HG03457 (cell line): ENCODE measurements around the gene CDK11A.
A peak's percentile ranks its signal among the peaks of the same experiment; 100 is the strongest.
"Not testable (repeated sequence)": the region's sequence is repeated elsewhere in the genome, so short reads cannot be mapped to it uniquely, and the experiment has no call there.

Experiments
- ATAC-seq: cut with Tn5 transposase; IDR thresholded peaks from one replicate; pipeline ENCODE4 v1.9.1; 2021; ENCODE audit warnings: moderate number of reproducible peaks; ENCODE audit not compliant: unreplicated experiment

The CDK11A gene

DNA sequence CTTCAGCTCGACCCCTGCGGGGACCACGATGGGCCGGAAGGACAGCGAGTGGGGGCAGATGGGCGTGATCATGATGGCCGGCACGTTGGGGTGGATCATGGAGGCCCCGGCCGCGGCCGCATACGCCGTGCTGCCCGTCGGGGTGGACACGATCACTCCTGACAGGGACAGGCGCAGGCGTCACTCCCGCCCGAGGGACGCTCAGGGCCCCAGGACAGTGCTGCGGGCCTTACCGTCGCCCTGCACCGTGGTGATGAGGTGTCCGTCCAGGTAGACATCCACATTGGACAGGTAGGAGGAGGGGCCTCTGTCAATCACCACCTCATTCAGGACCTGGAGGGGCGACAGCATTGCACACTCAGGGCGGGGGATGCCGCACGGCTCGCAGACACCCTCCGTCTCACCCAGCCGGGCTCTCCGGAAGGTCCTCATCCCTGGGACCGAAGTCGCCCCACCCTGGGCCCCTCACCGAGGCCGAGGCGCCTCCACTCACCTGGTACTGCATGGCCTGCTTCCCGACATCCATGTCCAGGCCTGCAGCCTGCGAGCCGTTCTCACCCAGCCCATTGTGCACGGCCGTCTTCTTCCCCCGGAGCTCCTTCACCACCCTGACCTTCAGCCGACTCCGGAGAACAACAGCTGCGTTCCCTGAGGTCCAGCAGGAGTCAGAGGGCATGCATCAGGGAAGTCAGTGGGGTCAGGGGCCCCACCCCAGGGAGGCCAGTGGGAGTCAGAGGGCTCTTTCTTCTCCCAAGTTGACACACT lies 30.1 kb upstream of the CDK11A start:
- ATAC-seq, result no peak

DNA sequence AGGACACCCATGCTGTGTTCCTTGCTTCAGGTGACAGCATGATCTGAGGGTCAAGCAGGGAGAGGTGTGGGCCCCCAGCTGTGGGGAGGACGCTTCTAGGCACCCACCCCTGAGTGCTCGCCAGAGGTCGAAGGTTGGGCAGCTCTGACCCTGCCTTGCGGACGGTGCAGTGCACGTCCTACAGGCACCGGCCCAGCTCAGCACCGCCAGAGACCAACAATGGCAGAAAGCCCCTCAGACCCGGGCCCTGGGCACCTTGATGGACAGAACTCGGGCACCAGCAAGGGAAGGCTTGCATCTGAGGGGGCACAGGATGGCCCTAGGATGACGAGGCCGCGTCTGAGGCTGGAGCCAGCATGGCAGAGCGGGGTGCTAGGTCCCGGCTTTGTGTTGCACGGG lies 29.4 kb upstream of the CDK11A start:
- ATAC-seq, result no peak

DNA sequence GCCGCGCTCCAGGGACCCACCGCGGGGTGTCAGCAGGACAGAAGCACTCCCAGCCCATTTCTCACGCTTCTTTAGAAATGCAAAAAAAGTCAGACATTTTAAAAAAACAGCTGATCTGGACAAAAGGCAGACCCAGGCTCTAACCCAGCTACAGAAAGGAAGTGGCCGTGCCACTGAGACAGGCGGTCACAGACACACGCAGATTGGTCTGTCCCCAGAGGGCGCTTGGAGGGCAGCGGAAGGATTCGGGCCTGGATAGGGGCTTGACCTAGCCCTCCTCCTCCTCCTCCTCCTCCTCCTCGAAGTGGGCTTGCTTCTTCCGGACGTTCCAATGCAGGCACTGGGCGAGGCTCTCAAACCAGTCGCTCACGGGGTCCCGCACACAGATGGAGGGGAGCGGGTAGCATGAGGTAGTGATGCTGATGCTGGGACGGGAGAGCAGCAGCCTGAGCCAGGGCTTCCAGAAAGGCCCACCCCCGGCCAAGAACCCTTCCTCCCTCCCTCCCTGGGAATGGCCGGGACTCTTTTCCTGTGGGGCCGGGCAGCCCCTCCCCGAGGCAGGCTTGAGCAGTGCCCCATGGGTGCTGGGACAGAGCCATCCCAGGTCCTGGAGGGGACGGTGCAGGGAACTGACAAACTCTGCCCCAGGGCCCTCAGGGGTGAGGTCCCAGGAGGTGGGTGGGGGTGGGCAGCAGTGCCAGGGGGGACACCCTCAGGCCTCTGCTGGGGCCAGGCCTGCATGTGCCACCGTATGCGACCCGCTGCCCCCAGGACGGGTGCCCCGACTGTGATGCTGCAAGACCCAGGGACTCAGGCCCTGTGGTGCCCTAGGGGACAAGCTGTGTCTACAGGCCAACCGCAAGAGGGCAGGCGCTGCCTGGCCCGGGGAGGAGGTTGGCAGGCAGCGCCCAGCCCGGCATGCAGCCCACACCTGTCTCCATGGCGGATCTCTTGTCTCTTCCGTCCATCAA lies 28.8 kb upstream of the CDK11A start:
- no peak for ATAC-seq

DNA sequence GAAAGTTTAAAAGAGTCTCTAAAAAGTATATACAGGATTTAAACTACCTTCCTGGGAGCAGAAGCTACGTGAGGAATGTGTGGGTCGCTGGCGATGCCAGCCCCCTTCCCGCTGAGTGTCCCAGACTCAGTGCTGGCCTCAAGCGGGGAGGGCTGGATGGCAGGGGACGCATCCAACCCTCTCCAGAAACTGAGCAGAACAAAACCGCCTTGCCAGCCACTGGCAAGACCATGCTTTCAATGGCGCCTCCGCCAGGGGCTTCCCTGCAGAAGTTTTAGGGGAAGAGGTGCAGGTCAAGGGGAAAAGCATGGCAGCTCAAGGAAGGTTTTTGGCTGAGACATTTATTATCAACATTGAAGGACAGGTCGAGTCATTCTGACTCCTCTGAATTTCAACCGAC lies 28.0 kb upstream of the CDK11A start:
- no peak for ATAC-seq

DNA sequence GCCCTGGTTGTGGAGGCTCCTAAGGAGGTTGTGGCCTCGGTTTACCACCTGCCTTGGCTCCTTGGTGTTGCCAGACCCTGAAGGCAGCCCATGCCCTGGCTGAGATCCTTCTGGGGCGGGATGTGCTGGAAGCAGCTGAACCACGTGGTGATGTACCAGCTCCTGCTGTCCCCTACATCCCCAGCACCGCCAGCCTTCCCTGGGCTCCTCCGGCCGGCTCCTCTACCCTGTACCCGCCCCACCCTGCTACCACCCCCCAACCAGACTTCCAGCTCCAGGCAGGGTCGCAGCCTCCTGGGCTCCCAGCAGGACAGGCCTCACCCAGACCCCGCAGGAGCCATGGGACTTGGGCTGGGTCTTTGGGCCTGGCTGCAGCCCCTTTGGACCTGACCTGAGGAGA lies 25.8 kb upstream of the CDK11A start:
- not testable (repeated sequence) for ATAC-seq

DNA sequence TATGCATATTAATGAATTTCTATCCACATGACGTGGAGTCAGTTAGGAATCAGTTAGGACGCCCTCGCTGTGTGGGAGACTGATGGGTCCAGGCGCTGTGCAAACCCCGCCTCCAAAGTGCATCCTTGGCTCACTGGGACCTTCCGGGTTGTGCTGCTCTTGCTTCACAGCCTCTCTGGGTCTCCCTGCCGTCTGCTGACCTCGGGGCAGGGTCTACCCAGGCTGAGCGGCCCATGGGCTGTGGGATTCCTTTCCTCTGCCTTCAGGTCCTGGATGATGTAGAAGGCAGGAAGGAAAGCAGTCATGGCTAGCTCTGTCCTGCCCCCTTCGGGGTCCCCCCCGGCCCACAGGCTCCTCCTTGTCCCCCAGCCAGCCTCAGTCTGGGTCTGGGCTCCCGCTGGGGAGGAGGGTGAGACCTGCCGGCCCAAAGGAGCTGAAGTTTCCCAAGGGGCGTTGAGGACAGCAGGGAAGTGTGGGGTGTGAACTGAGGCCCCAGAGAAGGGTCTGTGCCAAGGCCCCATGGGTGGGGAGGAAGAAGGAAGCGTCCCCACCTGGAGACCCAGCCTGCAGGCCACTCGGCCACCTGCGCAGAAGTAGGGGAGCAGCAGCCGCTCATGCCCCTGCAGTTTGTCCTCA lies 24.6 kb upstream of the CDK11A start:
- ATAC-seq, result no peak

DNA sequence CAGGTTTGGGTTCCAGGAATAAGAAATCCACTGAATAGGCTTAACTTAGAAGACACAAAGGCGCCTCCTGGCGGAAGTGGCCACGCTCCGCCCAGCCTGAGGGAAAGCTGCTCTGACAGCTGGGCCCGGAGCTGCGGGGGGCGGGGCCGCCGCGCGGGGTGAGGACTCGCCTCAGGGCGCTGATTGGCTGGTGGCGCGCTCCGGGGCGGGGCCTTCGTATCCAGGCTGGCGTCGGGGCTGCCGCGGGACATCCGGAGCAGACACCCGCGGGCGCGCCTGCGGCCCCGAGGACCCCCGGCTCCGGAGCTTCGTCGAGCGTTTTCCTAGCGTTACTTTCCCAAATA lies 22.4 kb upstream of the CDK11A start:
- peak; percentile 72 for ATAC-seq

DNA sequence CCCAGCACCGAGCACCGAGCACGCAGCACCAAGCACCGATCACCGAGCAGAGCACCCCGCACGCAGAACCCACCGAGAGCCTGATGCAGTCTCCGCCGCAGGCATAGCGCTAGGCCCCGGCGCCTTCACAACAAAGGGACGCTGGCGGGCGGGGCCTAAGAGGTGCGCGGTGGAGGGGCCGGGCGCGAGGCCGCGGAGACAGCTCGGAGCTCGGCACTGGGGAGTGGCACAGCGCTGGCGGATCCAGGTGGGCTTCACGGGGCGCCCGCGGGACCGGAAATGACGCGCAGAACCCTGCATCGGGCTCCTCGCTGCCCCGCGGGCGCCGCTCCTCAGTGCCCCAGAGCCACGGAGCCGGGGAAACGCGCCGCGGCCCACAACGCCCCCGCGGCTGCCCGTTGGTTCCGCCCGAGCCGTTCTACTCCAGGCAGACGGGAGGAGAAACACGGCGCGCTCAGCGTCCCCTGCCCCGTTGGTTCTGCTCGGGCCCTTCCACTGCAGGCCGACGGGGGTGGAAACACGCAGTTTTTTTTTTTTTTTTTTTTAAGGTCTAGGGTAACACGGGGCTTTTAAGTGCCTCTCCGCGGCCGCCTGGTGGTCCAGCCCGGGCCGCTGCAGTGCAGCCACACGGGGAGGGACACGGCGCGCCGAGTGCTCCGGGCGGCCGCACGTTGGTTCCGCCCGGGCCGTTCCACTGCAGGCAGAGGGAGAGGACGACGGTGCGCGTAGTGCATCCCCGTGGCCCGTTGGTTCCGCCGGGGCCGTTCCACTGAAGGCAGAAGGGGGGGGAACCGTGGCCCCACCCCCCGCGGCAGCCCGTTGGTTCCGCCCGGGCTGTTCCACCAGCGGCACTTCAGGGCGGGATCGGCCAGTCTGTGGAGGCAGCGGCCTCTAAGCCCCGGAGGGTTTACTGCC lies 21.8 kb upstream of the CDK11A start:
- ATAC-seq, result peak; percentile 47

DNA sequence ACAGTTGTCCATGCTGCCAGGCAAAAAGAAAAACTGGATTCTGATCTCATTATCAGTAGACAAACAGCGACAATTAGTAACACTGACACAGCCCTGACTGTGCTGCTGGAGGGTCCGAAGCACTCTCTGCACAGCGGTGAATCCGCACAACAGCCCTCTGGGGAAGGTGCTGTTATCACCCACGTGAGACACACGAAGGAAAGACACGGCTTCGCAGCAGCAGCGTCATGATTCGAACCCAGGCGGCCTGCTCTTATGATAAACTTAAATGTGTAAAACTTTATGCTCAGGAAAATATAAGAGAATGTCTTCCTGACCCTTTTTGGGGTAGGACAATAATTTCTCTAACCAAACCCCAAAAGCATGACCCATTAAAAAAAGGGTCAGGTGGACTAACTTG lies 18.4 kb upstream of the CDK11A start:
- not testable (repeated sequence) for ATAC-seq

DNA sequence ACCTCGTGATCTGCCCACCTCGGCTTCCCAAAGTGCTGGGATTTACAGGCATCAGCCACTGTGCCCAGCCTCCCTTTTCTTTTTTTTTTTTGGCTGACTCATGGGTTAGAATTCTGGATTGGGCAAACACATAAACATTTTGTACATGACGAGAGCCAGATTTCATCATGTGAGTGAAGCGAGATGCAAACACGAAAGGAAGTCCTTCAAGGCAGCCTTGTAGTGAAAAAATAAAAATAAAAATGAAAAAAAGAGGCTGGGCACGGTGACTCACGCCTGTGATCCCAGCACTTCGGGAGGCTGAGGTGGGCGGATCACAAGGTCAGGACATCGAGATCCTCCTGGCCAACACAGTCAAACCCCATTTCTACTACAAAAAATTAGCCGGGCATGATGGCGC lies 16.9 kb upstream of the CDK11A start:
- ATAC-seq, result not testable (repeated sequence)

DNA sequence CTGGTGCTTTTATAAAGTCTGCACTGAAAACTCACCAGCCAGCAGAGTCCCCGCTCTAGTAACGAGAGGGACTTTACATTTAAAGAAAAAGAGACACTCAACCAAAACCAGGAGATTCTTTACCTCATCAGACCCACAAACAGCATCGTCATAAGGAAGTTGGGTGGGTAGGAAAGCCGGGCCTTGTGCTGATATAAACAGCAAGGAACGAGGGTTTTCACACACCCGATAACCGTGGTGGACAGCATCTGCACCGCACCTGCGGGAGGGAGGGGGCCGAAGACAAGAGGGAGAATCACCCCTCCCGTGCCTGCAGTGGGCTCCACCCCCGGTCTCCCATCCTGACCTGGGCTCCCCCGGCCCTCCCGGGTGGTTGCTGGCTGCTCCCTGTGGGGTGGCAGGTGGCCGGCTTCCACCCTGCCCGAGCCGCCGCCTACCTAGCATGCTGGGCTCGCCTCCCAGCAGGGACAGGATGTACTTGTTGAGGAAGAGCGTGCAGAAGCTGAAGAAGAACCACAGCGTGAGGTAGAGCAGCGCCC lies 14.7 kb upstream of the CDK11A start:
- ATAC-seq, result not testable (repeated sequence)

DNA sequence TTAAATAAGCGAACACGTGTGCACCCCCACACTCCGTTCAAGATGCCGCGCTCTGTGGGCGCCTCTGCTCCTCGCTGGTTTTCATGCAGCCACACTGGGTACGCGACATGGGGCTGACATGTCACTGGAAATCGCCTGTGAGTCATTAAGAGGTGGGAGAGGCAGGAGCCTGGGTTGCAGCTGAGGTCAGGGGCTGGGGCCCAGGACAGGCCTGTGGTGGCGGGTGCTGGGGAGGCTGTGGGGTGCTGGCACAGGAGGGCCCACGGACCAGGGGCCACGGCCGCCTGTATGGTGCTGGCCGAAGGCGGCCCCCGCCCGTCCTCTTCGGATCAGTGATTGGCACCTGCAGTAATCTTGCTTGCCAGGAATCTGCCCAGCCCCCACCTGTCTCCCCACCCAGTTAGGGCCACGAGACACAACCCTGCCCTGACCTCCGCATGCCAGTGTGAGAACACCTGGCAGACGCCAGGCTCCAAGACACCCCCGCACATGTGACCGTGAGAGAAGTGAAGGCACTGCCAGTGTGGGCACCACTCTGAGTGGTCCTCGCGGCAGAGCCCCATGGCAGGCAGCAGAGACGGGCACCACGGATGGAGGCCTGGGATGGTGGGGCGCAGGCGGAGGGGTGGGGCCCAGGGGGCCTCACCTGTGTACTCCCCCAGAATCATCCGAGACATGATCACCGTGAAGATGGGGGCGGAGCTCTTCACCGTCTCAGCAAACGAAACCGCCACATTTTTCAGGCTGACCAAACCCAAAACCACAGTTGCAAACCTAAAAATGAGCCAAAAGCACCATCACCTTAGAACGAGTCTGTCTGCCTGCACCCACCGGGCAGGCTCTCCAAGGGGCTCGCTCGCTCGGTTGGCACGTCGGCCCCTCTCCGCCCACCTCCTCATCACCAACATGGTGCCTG lies 13.8 kb upstream of the CDK11A start:
- ATAC-seq, result not testable (repeated sequence)

DNA sequence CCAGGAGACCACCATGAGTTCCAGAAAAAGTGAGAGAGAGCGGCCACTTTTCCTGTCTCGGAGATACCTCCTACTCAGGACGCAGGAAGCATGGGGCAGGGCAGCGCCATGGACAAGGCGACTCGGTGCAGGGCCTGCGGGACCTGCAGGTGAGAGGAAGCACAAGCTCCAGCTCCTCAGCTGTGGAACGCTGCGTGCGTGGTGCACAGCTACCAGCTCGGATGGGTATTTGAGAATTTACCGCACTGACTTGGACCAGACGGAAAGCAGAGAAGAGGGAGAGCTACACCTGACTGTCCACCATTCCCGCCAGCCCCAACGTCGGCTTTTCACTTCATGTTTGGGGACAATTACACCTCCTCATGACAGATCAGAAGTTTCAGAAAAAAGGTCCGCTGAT lies 8.2 kb upstream of the CDK11A start:
- ATAC-seq, result no peak

DNA sequence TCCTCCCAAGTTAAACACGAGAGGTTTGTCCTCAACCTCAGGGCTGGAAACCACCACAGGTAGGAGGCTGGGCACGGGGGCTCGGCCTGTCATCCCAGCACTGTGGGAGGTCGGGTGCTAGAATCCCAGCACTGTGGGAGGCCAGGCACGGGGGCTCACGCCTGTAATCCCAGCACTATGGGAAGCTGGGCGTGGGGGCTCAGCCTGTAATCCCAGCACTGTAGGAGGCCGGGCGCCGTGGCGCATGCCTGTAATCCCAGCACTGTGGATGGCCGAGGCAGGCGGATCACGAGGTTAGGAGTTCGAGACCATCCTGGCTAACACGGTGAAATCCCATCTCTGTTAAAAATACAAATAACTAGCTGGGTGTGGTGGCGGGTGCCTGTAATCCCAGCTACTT lies 6.7 kb upstream of the CDK11A start:
- ATAC-seq, result no peak

DNA sequence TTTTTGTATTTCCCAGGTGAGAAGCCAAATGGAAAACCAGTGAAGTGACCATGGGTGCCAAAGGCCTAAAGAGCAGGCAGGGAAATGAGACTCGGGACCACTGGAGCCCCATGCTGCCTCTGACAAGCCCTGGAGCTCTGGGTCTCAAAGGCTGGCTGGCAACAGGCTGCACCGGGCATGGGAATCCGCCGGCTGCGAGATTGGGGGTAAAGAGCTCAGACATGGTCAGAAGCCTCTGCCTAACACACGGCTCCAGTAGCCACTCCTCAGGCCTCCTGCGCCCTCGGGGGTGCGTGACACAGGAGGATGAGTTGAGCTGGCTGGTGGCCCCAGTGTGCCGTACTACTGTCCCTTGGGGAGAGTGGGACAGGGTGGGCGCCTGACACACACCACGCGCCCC lies 6.1 kb upstream of the CDK11A start:
- ATAC-seq, result not testable (repeated sequence)

DNA sequence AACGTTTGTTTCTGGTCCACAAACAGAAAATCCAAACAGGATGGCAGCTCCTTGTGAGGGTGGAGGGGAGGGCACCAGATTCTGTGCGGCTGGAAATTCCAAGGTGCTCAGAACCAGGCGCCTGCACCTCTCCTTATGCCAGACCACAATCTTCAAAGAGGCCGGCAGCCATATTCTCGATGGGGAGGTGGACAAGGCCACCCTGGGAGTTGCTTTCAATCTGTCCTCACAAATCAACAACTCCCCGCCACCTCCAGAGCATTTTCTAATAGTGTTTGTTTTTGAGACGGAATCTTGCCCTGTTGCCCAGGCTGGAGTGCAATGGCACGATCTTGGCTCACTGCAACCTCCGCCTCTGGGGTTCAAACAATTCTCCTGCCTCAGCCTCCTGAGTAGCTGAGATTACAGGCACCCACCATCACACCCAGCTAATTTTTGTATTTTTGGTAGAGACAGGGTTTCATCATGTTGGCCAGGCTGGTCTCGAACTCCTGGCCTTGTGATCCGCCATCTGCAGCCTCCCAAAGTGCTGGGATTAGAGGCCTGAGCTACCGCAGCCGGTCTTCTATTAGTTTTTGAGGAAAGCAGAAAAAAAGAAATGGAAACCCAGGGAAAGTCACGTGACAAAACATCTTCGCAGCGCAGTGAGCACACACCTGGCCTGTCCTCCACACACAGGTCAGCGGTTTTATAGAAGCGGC lies 5.1 kb upstream of the CDK11A start:
- not testable (repeated sequence) for ATAC-seq

DNA sequence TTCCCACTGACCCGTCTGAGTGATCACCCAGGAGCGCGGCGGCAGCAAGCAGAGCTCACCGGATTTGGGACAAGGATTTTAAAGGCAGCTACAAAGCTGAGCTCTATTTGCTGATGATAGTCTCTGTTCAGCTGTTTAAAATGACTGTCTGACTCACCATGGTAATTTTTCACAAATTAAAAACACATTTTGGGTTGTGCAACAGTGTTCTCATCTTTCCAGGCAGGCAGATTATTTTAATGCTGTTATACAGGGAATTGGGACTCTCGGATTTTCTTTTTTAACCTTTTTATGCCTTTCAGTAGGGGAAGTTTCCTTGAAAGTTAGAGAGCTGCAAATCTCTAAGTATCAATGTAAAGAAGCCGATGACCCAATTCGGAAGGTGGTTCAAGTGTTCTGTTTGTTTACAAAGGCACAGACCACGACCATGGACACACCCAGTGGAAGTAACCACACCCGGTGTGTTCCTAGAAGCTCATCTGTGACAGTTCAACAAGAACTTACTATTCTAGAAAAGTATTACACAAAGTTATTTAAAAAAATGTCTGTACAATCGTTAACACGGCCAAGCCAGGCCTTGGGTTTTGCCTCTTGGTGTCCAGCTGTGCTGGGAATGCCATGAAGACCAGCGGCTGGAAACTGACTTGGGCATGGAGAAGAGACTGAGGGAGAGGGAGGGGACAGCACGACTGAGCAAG lies 4.3 kb upstream of the CDK11A start:
- not testable (repeated sequence) for ATAC-seq

DNA sequence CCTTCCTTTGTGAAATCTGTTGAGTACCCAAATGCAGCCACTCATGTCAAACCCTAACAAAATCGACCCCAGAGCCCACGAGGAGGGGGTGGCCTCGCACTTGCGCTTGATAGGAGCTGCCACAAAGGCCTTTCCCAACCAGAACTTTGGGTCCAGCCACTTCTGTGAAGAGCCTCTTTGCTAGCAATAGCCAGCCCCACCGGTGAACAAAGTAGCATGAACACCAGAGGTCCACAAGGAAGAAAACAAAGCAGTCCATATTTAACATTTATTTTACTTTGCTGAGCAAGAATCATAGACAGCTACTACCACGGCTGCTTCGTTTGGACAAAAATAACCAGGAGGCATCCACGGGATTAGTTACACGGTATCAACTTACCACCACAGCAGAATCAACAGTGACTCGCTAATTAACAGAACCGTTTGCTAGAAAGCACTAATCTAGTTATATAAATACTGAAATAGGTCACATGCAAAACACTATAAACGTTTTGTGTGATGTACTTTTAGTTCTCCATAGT lies 3.0 kb upstream of the CDK11A start:
- ATAC-seq, result not testable (repeated sequence)
